Epithelial cell of proximal tubule (primary cell): ENCODE data around the gene INSM1. TPM values are rescaled to one million over a fixed set of nuclear protein-coding genes. Genes with fewer than 3 reads are reported as not detected.

Experiments
- DNase-seq: peaks from one replicate; pipeline ENCODE4 v3.0.0-alpha.2; 2011; ENCODE audit warnings: low read depth
- H3K4me3 ChIP-seq: 2 replicates; pipeline ENCODE4 v1.5.1; 2011; ENCODE audit warnings: low read depth, mild to moderate bottlenecking, low read length
- total RNA-seq: library from RNA; depleted of rRNA; stranded (reverse); fragments of >200 nt; gene quantifications from 2 replicates; pipeline ENCODE4 v1.2.3, GENCODE V29; 2015
- TF ChIP-seq, protein P1 (sequence below): conservative IDR thresholded peaks from 2 replicates; pipeline ENCODE4 v1.5.1; 2012; ENCODE audit warnings: low read depth, mild to moderate bottlenecking, low read length

INSM1 gene
- total RNA-seq, 1 donor from 2014 or later = not detected

DNA sequence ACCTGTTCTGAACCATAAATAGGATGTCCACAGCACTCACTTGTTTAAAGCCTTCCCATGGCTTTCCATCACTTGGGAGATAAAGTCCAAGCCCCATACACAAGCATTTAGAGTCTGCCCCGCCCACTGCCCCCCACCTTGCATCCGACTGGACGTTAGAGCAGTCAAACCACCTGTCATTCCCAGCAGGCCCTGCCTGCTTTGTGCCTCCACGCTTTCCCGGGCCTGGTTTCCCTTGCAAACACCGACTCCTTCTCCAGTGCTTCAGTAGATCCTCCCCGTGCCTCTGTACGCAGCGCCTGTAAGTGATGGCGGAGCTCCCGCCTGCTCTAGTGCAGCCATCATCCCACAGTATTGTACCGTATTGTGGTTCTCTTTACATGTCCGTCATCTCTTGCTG, 38.3 kb upstream of the INSM1 start:
- no peak for DNase-seq
- H3K4me3 ChIP-seq = no peak overlapping the region
- TF ChIP-seq, protein P1, sequence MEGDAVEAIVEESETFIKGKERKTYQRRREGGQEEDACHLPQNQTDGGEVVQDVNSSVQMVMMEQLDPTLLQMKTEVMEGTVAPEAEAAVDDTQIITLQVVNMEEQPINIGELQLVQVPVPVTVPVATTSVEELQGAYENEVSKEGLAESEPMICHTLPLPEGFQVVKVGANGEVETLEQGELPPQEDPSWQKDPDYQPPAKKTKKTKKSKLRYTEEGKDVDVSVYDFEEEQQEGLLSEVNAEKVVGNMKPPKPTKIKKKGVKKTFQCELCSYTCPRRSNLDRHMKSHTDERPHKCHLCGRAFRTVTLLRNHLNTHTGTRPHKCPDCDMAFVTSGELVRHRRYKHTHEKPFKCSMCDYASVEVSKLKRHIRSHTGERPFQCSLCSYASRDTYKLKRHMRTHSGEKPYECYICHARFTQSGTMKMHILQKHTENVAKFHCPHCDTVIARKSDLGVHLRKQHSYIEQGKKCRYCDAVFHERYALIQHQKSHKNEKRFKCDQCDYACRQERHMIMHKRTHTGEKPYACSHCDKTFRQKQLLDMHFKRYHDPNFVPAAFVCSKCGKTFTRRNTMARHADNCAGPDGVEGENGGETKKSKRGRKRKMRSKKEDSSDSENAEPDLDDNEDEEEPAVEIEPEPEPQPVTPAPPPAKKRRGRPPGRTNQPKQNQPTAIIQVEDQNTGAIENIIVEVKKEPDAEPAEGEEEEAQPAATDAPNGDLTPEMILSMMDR = no peak

DNA sequence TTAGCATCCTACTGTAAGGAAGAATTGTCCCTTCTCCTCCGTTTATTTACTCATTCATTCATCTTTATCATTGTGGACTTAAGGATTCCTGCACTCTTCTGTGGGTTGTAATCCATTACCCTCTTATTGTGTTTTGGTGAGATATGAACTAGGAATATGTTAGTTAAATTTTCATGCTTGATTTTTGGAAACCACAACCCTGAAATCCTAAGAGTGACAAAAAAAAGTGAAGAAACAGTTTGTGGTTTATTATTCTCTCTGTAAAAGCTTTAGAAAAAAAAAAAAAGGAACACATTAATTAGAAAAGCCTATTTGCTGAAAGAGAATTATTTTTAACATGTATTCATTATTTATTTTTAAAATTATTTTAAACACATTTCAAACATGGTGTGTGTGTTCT, 36.7 kb upstream of the INSM1 start:
- no peak for DNase-seq
- TF ChIP-seq, protein P1 = no peak
- no peak overlapping the region for H3K4me3 ChIP-seq

DNA sequence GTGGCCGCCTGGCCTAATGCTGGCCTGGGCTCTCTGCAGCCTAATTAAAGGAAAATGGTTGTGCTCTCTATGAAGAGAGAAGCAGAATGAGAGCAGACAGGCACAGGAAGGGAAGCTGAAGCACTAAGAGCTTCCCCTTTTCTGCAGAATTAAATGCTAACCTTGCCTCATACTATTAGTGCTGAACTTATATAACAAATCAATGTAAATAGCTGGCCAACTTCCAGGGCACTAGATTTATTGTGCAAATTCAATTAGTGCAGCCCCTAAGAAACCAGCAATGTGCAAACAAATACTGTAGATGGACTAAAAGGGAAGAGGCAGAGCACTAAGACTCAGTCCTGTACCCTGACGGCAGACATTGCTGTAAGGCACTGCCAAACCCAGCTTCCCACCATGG, 36.1 kb upstream of the INSM1 start:
- no peak for DNase-seq
- H3K4me3 ChIP-seq = no peak overlapping the region
- TF ChIP-seq, protein P1 = no peak

DNA sequence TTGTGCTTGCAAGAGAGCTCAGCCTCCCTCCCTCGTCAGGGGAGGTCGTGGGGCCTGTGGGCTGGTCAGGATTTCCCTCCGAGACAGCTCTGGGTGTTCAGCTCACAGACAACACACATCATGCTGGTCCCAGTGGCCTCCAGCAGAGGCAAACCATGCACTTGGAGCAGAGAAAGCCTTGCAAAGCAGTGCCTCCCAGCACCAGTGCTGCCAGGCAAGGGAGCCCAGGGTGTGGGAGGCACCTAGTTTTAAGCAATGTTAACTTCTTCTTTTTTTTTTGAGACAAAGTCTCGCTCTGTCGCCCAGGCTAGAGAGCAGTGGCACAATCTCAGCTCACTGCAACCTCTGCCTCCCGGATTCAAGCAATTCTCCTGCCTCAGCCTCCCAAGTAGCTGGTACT, 34.0 kb upstream of the INSM1 start:
- H3K4me3 ChIP-seq = no peak overlapping the region
- DNase-seq = no peak
- TF ChIP-seq, protein P1 = no peak

DNA sequence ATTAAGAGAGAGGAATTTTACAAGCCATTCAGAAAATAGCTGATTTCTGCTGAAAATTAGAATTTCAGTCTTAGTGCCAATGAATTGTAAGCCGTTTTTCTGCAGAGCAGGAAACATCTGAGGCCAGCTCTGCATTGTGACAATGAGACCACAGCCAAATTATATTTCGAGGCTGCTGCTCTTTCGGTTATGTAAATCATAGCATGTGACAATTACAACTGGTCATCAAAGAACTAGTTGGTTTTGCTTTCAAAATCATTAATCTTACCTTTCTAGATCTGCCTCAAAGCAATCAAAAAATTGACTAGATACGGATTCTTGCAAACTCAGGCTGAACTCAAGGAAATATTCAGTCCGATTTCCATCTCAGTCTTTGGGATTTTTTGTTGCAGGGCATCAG, 33.4 kb upstream of the INSM1 start:
- no peak for DNase-seq
- TF ChIP-seq, protein P1 = no peak
- H3K4me3 ChIP-seq = no peak overlapping the region

DNA sequence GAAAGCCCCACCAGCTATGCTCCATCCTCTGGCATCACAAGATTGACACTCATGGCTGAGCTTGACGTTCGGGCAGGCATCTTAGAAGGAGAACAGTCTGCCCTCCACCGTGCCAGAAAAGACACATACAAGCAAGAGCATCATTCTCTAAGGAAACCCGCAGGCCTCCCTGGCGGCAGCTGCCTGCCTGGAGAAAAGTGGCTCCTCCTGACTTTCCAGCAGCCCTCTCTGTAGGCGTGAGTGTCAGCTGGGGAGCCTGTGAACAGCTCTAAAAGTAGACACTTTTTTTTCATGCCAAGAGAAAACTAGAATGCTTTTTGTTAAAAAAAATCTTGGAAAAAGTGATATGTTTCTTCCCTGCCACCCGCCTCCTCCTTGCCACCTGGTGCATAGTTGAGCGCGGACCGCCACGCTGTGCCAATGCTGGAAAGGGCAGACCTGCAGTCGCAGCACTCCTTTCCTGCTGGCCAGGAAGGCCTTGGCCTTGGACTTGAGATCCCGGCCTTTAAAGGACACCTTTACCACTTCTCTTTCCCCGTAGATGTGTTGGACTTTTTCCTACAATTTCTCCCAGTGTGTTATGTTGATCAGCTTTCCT, 29.7 kb upstream of the INSM1 start:
- TF ChIP-seq, protein P1 = no peak
- no peak overlapping the region for H3K4me3 ChIP-seq
- no peak for DNase-seq

DNA sequence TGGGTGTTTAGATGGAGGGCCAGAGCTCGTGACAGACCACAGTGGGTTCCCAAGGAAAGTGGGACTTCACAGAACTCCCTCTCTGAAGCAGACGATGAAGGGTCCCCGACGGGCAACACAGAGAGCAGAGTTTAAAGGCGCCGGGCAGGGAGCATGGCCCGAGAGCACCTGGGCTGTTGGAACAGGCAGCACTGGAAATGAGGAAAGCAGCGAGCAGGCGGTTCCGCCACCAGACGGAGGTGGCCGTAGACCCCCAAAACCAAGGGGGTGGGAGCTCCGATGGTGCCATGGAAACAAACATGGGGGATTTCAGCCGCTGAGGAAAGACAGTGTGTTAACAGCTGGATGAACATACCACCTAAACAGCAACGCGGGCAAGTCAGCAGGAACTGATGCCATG, 27.5 kb upstream of the INSM1 start:
- TF ChIP-seq, protein P1 = no peak
- no peak for DNase-seq
- H3K4me3 ChIP-seq = no peak overlapping the region
